Measurements from ENCODE around the gene ENDOU. TPM values are rescaled to one million over a fixed set of nuclear protein-coding genes. Genes with fewer than 3 reads are reported as not detected.

ENDOU gene
- total RNA-seq, 1 donor from 2014 or later: not detected

DNA sequence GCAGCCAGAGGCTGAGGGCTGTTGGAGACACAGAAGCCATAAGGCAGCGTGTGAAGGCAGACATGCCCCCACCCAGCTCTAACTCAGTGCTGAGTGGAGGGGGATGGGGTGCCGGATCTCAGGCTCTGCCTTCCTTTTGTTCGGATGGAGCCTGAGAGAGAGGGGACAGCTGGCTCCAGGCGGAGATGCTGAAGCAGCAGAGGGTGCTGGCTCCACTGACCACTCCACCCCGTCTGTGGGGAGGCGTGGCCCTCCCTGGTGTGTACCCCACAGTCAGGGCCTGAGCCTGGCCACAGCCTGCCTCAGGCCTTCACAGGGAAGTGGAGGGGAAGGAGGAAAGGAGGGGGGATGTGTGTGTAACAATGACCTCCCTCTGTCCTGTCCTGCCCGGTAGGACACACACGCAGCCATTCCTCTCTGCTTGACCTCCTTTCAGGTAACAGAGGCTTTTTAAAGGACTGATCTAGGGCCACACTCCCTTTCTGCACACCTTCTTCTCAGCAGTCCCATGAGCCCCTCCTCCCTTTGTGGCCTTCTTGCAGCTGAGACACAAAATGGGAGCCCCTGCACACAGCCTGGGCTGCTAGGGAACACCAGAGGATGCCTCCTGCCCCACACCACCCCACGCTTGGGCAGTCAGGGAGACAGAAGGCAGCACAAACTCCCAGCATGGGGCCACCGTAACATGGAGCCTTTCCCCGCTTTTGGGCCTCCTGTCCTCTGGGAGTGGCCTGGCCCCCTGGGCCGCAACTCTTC, 9.6 kb upstream of the ENDOU start:
- Histone ChIP-seq H3K4me3 (ENCODE audit: insufficient read depth, low read depth, low read length) (no peak overlapping the region), H3K4me2 (ENCODE audit: low read length) (no peak overlapping the region), H4K20me1 (ENCODE audit: insufficient read depth, low read length) (no peaks in the 10 kb centered on the region), H3K4me1 (ENCODE audit: insufficient read depth, low read length) (peaks cover 13% of the 10 kb centered on the region), H3K9ac (ENCODE audit: low read length) (no peak overlapping the region), H3K27me3 (ENCODE audit: insufficient read depth, low read length) (peaks cover 2% of the 10 kb centered on the region), H3K27ac (ENCODE audit: low read depth, low read length) (no peak overlapping the region), H3K9me3 (ENCODE audit: insufficient read depth, low read depth, low read length) (no peaks in the 10 kb centered on the region), H3K36me3 (ENCODE audit: insufficient read depth, low read length) (no peaks in the 10 kb centered on the region), H2AFZ (ENCODE audit: low read depth, low read length) (no peak overlapping the region), H3K79me2 (ENCODE audit: insufficient read depth, low read length) (no peaks in the 10 kb centered on the region)
- TF ChIP-seq, protein P1, sequence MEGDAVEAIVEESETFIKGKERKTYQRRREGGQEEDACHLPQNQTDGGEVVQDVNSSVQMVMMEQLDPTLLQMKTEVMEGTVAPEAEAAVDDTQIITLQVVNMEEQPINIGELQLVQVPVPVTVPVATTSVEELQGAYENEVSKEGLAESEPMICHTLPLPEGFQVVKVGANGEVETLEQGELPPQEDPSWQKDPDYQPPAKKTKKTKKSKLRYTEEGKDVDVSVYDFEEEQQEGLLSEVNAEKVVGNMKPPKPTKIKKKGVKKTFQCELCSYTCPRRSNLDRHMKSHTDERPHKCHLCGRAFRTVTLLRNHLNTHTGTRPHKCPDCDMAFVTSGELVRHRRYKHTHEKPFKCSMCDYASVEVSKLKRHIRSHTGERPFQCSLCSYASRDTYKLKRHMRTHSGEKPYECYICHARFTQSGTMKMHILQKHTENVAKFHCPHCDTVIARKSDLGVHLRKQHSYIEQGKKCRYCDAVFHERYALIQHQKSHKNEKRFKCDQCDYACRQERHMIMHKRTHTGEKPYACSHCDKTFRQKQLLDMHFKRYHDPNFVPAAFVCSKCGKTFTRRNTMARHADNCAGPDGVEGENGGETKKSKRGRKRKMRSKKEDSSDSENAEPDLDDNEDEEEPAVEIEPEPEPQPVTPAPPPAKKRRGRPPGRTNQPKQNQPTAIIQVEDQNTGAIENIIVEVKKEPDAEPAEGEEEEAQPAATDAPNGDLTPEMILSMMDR (IDR thresholded peaks at IDR 0.05; ENCODE audit: insufficient read depth, low read depth, low read length): no peak
- TF ChIP-seq EZH2 (IDR thresholded peaks at IDR 0.05; ENCODE audit: insufficient read depth, low read length): no peak
- no peak for FAIRE-seq
- Mint-ChIP-seq H3K27me3 (ENCODE audit: low read depth, unreplicated experiment) (peaks cover 36% of the 10 kb centered on the region), H3K36me3 (ENCODE audit: low read depth, unreplicated experiment) (peaks cover 8% of the 10 kb centered on the region), H3K4me1 (ENCODE audit: low read depth, unreplicated experiment) (peaks cover 7% of the 10 kb centered on the region), H3K27ac (ENCODE audit: unreplicated experiment) (no peak overlapping the region), H3K9me3 (ENCODE audit: unreplicated experiment) (peaks cover 4% of the 10 kb centered on the region), H3K4me3 (ENCODE audit: unreplicated experiment) (no peak overlapping the region)
- DNase-seq (ENCODE audit: low read depth): no peak

DNA sequence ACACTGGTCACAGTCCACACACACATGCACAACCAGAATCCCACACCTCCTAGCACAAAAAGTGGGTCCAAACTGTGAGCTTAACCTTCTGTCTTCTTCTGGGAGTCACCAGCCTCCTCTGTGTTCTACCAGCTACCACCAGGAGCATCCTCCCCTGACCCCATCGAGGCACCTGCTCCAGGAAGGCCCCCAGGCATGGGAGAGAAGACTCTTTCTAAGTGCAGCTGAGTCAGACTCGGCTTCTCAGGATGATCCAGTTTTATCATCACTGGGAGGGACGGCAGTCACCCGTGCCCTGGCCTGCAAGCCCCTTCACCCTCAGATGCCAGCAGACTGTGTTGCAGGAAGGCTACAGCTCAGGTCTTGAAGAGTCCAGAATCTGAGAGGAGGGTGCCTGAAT, 7.9 kb upstream of the ENDOU start:
- Histone ChIP-seq H3K27me3 (ENCODE audit: insufficient read depth, low read length) (no peaks in the 10 kb centered on the region), H2AFZ (ENCODE audit: low read depth, low read length) (no peak overlapping the region), H3K4me3 (ENCODE audit: insufficient read depth, low read depth, low read length) (no peak overlapping the region), H3K79me2 (ENCODE audit: insufficient read depth, low read length) (no peaks in the 10 kb centered on the region), H3K36me3 (ENCODE audit: insufficient read depth, low read length) (no peaks in the 10 kb centered on the region), H3K9me3 (ENCODE audit: insufficient read depth, low read depth, low read length) (no peaks in the 10 kb centered on the region), H3K4me2 (ENCODE audit: low read length) (no peak overlapping the region), H4K20me1 (ENCODE audit: insufficient read depth, low read length) (no peaks in the 10 kb centered on the region), H3K4me1 (ENCODE audit: insufficient read depth, low read length) (peaks cover 13% of the 10 kb centered on the region), H3K9ac (ENCODE audit: low read length) (no peak overlapping the region), H3K27ac (ENCODE audit: low read depth, low read length) (no peak overlapping the region)
- Mint-ChIP-seq H3K4me1 (ENCODE audit: low read depth, unreplicated experiment) (peaks cover 11% of the 10 kb centered on the region), H3K27me3 (ENCODE audit: low read depth, unreplicated experiment) (peaks cover 31% of the 10 kb centered on the region), H3K9me3 (ENCODE audit: unreplicated experiment) (peaks cover 6% of the 10 kb centered on the region), H3K4me3 (ENCODE audit: unreplicated experiment) (no peak overlapping the region), H3K27ac (ENCODE audit: unreplicated experiment) (no peak overlapping the region), H3K36me3 (ENCODE audit: low read depth, unreplicated experiment) (peaks cover 3% of the 10 kb centered on the region)
- FAIRE-seq (no peak), DNase-seq (ENCODE audit: low read depth) (no peak)
- no peak for TF ChIP-seq EZH2 (IDR thresholded peaks at IDR 0.05; ENCODE audit: insufficient read depth, low read length)
- TF ChIP-seq, protein P1 (IDR thresholded peaks at IDR 0.05; ENCODE audit: insufficient read depth, low read depth, low read length): no peak

DNA sequence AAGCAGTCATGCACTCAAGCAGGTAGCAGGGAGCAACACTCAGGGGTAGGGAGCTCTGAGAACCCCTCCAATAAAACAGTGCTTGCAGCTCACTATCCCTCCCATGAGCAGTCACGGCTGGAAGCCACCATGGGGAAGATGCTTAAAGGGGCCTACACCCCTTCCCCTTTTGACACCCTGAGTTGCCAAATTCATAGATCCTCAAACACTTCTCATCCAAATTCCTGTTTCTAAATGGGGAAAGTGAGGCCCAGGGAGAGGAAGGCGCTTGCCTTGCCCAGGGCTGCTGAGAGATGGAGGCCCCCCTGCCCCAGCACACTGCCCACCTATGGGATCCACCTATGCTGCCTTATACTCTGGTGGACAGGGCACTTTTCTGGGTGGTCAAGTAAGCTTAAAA, 7.2 kb upstream of the ENDOU start:
- no peak overlapping the region for H3K27ac ChIP-seq (ENCODE audit: low read depth, low read length)
- no peaks in the 10 kb centered on the region for H4K20me1 ChIP-seq (ENCODE audit: insufficient read depth, low read length)
- H3K79me2 ChIP-seq (ENCODE audit: insufficient read depth, low read length): no peaks in the 10 kb centered on the region
- peaks cover 11% of the 10 kb centered on the region for H3K4me1 Mint-ChIP-seq (ENCODE audit: low read depth, unreplicated experiment)
- H3K4me1 ChIP-seq (ENCODE audit: insufficient read depth, low read length): peaks cover 13% of the 10 kb centered on the region
- H3K27me3 Mint-ChIP-seq (ENCODE audit: low read depth, unreplicated experiment): peaks cover 34% of the 10 kb centered on the region
- H3K36me3 ChIP-seq (ENCODE audit: insufficient read depth, low read length): no peaks in the 10 kb centered on the region
- peaks cover 3% of the 10 kb centered on the region for H3K36me3 Mint-ChIP-seq (ENCODE audit: low read depth, unreplicated experiment)
- no peak for FAIRE-seq
- H3K4me3 ChIP-seq (ENCODE audit: insufficient read depth, low read depth, low read length): no peak overlapping the region
- no peak overlapping the region for H3K27ac Mint-ChIP-seq (ENCODE audit: unreplicated experiment)
- peaks cover 6% of the 10 kb centered on the region for H3K9me3 Mint-ChIP-seq (ENCODE audit: unreplicated experiment)
- TF ChIP-seq, protein P1 (IDR thresholded peaks at IDR 0.05; ENCODE audit: insufficient read depth, low read depth, low read length): no peak
- no peak for TF ChIP-seq EZH2 (IDR thresholded peaks at IDR 0.05; ENCODE audit: insufficient read depth, low read length)
- no peak overlapping the region for H3K9ac ChIP-seq (ENCODE audit: low read length)
- H3K27me3 ChIP-seq (ENCODE audit: insufficient read depth, low read length): no peaks in the 10 kb centered on the region
- H2AFZ ChIP-seq (ENCODE audit: low read depth, low read length): no peak overlapping the region
- H3K4me2 ChIP-seq (ENCODE audit: low read length): no peak overlapping the region
- DNase-seq (ENCODE audit: low read depth): no peak
- no peaks in the 10 kb centered on the region for H3K9me3 ChIP-seq (ENCODE audit: insufficient read depth, low read depth, low read length)
- H3K4me3 Mint-ChIP-seq (ENCODE audit: unreplicated experiment): no peak overlapping the region

Measured in astrocyte (in vitro differentiated cells and primary cell).